Activated B cell treated with CpG ODN at 0.5 μM for 24 hours (primary cell): ENCODE measurements around the gene TBL1X. TPM values are rescaled to one million over a fixed set of nuclear protein-coding genes. Genes with fewer than 3 reads are reported as not detected.

ENCODE experiments used
- ATAC-seq: fragments of 200-7000 bp; cut with Tn5 transposase; one replicate; pipeline ENCODE4 v1.10.0; 2021; ENCODE audit warnings: low read depth, mild to moderate bottlenecking, moderate library complexity
- CTCF ChIA-PET: fragments of 350-600 bp; sonication (Branson Sonifier 250); formaldehyde crosslinking; loops from one replicate; lab custom pipeline; 2021; ENCODE audit warnings: antibody characterized with exemption; lab: Charles Lee
- POLR2A ChIA-PET: fragments of 350-600 bp; sonication (Branson Sonifier 250); formaldehyde crosslinking; loops from one replicate; lab custom pipeline; 2021; ENCODE audit warnings: antibody characterized with exemption; lab: Charles Lee
- DNase-seq: peaks from one replicate; pipeline ENCODE4 v3.0.0; 2022
- H3K27ac Mint-ChIP-seq: one replicate; pipeline ENCODE4 v1.8.0; 2020; ENCODE audit warnings: mixed read lengths
- H3K27me3 Mint-ChIP-seq: one replicate; pipeline ENCODE4 v1.8.0; 2021; ENCODE audit warnings: mixed read lengths
- H3K36me3 Mint-ChIP-seq: one replicate; pipeline ENCODE4 v1.8.0; 2021; ENCODE audit warnings: low read depth, mixed read lengths
- H3K4me1 Mint-ChIP-seq: one replicate; pipeline ENCODE4 v1.8.0; 2021; ENCODE audit warnings: mixed read lengths
- H3K4me3 Mint-ChIP-seq: one replicate; pipeline ENCODE4 v1.8.0; 2020; ENCODE audit warnings: mild to moderate bottlenecking, mixed read lengths
- H3K9me3 Mint-ChIP-seq: one replicate; pipeline ENCODE4 v1.8.0; 2020; ENCODE audit warnings: mixed read lengths
- CTCF ChIP-seq: fragments of 200-600 bp; IDR thresholded peaks from one replicate; pipeline ENCODE4 v1.8.0; 2022; ENCODE audit warnings: antibody characterized with exemption, mild to moderate bottlenecking
- intact Hi-C: fragments of 100-400 bp; cut with micrococcal nuclease; formaldehyde crosslinking; loops from one replicate; pipeline ENCODE4 v1.15.1; 2024
- total RNA-seq: library from RNA; stranded (reverse); gene quantifications from 2 replicates; pipeline ENCODE4 v1.2.3, GENCODE V29; 2022

TBL1X gene
- total RNA-seq, 1 donor from 2014 or later = 38.5 TPM

GRCh38 chrX:9789555-9789954, 324.7 kb downstream of the TBL1X start:
- POLR2A ChIA-PET = no interaction called here
- H3K9me3 Mint-ChIP-seq = no peaks in the 10 kb centered on the region
- DNase-seq (no peak), ATAC-seq (no peak)
- CTCF ChIA-PET = no interaction called here
- no peak overlapping the region for H3K27ac Mint-ChIP-seq
- intact Hi-C loops = no loop called here
- H3K4me3 Mint-ChIP-seq = no peak overlapping the region
- H3K27me3 Mint-ChIP-seq = peaks cover 9% of the 10 kb centered on the region
- TF ChIP-seq CTCF = no peak
- H3K36me3 Mint-ChIP-seq = no peaks in the 10 kb centered on the region
- H3K4me1 Mint-ChIP-seq = peaks cover 2% of the 10 kb centered on the region
